ENCODE data around the gene EEFSEC.
A peak's percentile ranks its signal among the peaks of the same experiment; 100 is the strongest.

EEFSEC gene

DNA sequence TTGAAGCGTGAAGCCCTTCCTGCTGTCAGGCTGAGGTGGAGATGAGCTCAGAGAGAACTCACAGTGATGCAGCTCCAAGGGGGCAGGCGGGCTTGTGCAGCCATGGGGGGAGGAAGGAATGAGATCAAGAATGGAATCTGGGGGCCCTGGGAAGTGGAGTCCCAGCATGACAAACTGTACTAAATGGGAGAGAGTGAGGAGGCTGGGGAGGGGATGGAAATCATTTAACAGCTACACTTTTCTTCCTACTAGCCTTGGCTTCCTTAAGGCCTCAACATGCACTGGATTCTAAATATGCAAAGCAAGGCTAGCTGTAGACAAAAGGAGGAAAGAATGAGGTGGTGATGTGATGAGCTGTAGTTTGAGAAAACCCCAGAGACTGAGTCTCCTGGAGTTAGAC, 133.9 kb downstream of the EEFSEC start:
- ATAC-seq = no peak

DNA sequence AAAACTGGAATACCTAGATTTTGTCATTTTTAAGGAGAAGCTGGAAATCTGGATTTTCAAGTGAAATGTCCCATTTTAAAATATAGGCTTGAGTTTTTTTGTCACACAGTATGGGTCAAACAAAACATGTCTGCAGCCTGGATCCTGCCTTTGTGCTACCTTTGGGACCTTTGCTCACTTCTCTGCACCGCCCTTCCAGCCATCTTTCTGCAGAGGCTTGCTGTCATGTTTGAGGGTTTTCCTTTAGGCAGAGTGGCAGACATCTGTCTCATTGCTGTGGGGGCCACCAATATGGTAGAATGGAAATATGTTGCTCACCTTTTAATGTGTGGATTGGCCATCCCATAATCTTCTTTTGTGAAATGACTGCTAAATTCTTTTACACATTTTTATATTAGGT, 136.3 kb downstream of the EEFSEC start:
- no peak for ATAC-seq
- no peak for DNase-seq

More for the DNA sequence above, 133.9 kb downstream of the EEFSEC start:
- DNase-seq = no peak

DNA sequence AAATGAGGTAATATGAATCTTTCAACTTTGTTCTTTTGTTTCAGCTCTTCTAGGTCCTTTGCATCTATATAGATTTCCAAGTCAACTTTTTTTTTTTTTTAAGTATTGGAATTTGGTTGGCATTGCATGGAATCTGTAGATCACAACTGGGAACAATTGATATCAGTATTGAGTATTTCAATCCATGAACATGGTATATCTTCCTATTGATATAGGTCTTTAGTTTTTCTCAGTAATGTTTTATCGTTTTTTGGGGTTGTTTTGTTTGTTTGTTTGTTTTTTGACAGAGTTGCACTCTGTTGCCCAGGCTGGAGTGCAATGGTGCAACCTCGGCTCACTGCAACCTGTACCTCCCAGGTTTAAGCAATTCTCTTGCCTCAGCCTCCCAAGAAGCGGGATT, 137.2 kb downstream of the EEFSEC start:
- ATAC-seq (no peak), DNase-seq (no peak)

- no peak for DNase-seq
- no peak for ATAC-seq
Measured at GRCh38 chr3:128293930-128294329, 140.6 kb downstream of the EEFSEC start.

DNA sequence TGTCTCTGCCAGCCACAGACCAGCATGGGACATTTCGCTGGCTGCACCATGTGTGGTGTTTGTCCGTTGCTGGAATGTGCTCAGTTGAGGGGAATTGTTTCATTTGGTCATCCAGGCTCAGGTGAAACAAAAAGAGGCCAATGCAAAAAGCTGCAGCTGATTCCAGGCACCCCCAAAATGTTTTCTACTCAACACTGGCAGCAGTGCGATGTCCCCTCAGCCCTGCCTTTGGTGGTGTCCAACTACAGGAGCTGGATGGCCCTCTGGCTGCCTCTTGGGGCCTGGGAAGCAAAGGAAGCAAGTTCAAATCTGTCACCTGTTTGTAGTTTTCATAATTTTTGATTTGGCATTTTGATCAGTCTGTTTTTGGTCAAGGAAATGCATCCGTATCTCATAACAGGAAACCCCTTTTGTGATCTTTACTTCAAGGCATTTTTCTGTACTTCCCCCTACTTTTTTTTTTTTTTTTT, 141.8 kb downstream of the EEFSEC start:
- no peak for DNase-seq
- no peak for ATAC-seq

DNA sequence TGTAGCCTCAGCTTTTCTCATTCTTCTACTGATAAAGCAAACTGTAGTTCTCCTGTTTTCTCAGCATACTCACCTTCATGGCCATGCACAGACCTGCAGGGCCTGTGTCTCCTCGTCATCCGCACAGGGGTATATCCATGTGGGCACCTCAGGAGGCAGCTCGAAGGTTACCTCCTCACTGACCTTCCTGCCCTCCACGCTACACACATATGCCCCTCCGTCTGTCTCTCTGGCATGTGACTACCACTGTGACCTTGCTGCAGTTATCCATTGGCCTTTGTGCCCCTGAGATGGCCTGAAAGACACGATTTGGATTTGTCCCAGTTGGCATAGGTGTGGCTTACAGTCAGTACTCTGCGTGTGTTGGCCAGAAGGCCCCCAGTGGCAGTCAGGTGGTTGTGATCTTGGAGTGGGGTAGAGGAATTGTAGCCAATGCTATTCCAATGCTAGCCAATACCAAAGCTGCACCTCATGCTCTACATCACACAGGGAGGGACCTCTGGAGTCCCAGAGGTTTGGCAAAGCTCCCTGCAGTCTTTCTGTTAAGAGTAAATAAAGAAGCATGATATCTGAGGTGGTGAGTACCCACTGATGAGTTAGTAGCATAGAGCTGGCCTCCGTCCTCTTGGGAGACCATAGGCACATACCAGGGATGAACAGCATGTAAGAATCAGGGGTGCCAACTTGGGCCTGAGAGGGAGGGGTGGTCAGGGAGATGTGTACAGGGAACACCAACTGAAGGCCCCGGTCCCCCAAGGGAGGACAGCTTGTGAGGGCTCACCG, 143.4 kb downstream of the EEFSEC start:
- no peak for ATAC-seq

DNA sequence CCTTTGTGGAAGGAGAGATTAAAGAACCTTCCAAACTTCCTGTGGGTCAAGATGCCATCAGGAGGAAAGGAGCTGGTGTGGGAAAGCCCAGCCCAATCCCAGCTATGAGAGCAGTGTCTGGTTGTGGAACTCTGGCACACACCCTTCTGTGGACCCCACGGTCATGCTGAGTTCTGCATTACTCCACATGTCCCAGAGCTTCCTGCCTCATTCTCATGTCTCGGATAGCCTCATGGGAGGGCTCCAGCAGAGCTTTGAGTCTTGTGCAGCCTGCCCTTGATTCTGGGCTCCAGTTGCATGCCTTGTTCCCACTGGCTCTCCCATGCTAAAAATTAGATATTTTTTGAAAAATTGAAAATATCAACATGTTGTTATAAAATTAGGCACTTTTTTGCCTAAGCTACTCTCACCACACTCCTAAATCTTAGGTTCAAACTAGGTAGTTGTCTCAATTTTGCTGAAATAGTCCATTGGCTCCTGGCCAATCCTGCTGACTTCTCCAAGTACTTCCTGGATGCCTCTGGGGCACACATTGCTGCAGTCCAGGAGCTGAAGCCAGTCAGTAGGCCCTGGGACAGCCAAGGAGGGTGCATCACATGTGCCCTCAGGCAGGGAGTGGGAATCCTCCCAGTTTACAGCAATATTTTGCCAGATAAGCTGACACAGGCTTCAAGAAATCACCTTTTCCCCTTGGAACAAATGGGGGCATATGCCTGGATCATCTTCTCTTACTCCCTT, 144.3 kb downstream of the EEFSEC start:
- ATAC-seq (no peak), DNase-seq (no peak)

More for the DNA sequence above, 143.4 kb downstream of the EEFSEC start:
- no peak for DNase-seq

DNA sequence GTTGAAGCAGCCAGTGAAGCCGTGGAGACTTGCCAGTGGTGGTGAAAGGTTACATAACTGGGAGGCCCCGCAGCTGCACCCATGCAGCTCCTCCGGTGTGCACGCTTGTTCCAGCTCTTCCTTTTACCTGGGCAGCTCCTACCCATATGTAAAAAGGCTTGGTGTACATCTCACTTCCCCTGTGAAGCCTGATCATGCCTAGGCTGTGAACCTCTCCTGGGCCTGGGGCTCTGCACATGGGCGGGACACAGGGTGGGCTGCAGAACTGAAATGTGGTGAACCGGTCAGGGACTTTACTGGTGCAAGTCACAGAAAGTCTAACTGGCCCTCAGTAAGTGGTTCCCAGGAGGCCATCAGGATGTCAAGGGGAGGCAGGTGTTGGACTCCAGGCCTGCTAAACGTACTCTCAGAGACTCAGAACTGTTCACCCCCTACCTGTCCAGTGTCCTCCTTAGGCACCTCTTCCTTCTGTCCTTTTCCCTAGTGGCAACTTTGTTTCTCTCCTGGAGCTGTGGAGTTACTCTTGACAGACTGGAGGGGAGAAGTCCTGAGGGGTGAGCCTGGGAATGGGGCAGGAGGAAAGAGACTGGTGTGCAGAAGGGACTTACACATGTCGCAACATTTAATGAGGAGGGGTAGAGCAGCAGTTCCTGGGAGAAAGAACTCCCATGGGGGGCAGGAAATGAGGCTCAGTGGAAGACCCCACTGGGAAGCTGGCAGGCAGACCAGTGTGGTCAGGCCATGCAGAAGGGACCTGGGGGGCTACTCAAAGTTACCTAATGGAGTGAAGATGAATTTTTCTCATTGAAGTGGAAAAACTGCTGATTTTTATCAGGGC, 148.1 kb downstream of the EEFSEC start:
- DNase-seq (no peak), ATAC-seq (no peak)

DNA sequence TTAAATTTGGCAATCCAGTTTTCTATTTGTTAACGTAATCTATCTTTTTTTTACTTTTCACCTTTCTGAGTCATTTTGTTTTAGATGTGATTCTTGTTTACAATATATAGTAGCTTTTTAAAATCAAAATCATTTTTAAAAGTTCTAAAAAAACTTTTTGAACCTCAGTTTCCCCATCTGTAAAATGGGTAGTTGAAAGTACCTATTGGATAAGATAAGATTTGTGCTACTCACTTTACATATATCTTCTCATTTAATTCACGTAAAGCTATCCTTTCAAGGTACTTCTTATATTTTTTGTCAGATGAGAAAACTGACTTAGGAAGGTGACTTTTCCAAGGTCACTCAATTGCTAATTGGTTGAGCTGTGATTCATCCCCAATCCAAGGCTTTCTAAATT, 153.2 kb downstream of the EEFSEC start:
- ATAC-seq = no peak
- no peak for DNase-seq

- ATAC-seq (no peak), DNase-seq (no peak)
Measured at GRCh38 chr3:128307029-128307633, 153.8 kb downstream of the EEFSEC start.

- DNase-seq (no peak), ATAC-seq (no peak)
Measured at GRCh38 chr3:128307781-128308469, 154.6 kb downstream of the EEFSEC start.

DNA sequence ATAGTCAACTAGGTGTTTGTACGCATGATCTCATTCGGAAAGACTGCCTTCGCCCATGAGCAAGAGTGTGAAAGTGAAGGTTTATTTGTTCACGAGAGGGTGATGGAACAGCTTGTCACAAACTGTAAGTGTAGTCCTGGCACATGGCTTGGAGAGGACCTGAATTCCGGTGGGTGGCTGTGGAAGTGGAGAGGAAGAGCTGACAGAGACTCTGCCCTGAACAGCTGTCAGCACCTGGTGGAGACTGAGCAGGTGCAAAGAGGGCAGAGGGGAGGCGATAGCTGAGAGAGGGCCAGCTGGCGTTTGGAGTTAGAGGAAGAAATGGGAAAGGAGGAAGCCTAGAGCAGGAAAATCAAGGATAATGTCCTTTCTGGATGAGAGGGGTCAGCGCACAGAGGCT, 155.7 kb downstream of the EEFSEC start:
- ATAC-seq (no peak), DNase-seq (no peak)

DNA sequence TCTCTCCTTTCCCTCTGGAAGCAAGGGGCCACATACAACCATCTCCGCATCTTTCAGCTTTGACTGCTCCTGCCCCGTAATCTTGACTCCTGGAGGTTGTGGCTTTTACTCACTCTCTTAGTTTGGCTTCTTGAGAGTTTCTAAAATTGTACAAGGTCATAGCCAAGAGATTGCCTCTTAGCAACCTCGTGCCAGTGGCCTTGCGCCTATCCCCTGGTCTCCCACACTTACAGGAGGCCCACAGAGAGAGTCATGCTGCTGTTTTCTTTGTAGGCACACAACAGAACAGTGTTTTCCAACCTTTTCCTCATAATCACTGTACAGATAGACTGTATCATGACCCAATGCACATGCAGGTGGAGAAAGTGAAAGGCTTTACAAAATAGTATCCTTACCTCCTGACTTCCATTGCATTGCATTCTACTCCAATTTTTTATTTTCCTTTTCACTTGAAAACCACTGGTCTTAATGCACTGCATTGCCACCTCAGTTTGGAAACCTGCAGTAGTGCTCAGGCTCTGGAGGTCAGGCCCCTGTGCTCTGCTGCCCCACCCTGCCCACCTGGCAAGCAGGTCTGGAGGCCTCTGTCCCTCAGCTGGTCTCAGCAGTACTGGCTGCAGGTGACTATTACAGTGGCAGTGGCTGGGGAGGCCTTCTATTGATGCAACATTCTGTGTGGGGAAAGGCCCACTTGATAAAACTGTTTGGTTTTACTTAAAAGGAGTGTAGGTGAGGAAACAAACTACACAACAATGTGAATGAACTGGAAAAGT, 157.2 kb downstream of the EEFSEC start:
- ATAC-seq (no peak), DNase-seq (no peak)

GRCh38 chr3:128311441-128311844, 158.2 kb downstream of the EEFSEC start:
- ATAC-seq = no peak
- DNase-seq = no peak

GRCh38 chr3:128312271-128312670, 159.0 kb downstream of the EEFSEC start:
- ATAC-seq = no peak
- DNase-seq = no peak

DNA sequence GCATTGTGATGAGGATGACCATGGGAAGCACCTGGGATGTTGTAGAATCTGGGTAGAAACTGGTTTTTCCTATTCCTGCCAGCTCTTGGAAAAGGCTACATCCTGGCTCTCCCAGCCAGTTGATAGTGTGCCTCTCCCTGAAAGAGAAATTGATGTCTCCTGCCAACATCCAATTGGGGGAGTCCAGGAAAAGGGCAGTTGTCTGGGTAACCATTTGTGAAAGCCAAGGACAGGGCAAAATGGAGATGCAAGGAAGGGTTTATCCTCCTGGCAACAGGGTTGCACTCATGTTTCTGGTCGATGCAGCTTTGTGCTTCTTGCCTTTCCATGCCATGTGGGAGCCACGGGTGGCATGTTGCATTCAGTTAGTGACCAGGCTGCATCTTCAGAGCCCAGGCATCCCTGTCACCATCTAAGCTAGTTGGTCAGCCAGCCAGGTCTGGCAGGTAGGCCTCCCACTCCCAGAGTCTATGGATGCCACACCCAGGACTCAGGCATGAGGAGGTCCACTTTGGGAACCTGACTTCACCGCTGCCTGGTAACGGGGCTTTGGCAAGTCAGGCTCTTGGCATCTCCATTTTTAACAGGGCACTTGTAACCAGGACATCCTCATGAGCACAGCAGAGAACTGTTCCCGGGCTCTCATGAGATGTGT, 159.9 kb downstream of the EEFSEC start:
- DNase-seq = no peak
- no peak for ATAC-seq

GRCh38 chr3:128313935-128314334, 160.7 kb downstream of the EEFSEC start:
- DNase-seq (no peak), ATAC-seq (no peak)

- DNase-seq = no peak
- no peak for ATAC-seq
Measured at GRCh38 chr3:128315313-128315712, 162.0 kb downstream of the EEFSEC start.

DNA sequence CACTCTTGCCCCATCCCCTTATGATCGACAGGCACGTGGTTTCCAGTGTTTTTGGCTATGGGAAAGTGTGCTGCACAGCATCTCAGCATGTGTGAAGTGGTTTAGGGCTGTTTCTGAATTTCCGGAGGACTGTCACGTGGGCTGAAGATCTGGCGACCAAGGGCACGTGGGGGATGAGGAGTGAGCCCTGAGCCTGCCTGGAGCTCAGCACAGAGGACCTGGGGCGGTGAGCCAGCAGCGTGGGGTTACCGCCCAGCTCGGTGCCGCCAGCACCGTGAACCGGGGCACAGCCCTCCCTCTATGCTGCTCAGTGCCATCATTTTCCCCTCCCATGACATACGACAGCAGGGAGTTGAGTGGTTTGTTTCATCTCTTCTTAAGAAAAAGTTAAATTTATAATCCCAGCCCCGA, 163.2 kb downstream of the EEFSEC start:
- DNase-seq (peak; percentile 38), ATAC-seq (peak; percentile 66)

GRCh38 chr3:128317101-128317697, 163.9 kb downstream of the EEFSEC start:
- ATAC-seq (no peak), DNase-seq (no peak)
